PFSK-1 (cell line): ENCODE results near the gene USH2A.

Experiments used
- FOXP2 ChIP-seq: optimal IDR thresholded peaks from 2 replicates; pipeline ENCODE3; 2011; ENCODE audit warnings: borderline replicate concordance, control low read depth, inconsistent platforms; ENCODE audit not compliant: insufficient read depth; ENCODE audit errors: extremely low read length, extremely low read depth
- POLR2AphosphoS5 ChIP-seq: IDR thresholded peaks from 2 replicates; pipeline ENCODE4 v1.6.1; 2012; ENCODE audit warnings: low read depth, mild to moderate bottlenecking, control low read depth, low read length, moderate library complexity
- SIN3A ChIP-seq: IDR thresholded peaks from 2 replicates; pipeline ENCODE4 v1.6.1; 2012; ENCODE audit warnings: mild to moderate bottlenecking, low read length, moderate library complexity, borderline replicate concordance; ENCODE audit not compliant: insufficient read depth
- TAF1 ChIP-seq: IDR thresholded peaks from 2 replicates; pipeline ENCODE4 v1.6.1; 2012; ENCODE audit warnings: low read length, control low read depth, borderline replicate concordance; ENCODE audit not compliant: insufficient read depth
- TF ChIP-seq, protein P1 (sequence below), 2 experiments: IDR thresholded peaks; 2 replicates each; pipeline versions ENCODE4 v1.6.1 to v1.8.0; 2011 to 2012; ENCODE audit warnings: low read depth in 2 of 2, low read length in 2 of 2, control low read depth in 1 of 2, inconsistent platforms in 1 of 2, mild to moderate bottlenecking in 1 of 2, moderate library complexity in 1 of 2; ENCODE audit not compliant: insufficient read depth in 1 of 2

Gene USH2A

DNA sequence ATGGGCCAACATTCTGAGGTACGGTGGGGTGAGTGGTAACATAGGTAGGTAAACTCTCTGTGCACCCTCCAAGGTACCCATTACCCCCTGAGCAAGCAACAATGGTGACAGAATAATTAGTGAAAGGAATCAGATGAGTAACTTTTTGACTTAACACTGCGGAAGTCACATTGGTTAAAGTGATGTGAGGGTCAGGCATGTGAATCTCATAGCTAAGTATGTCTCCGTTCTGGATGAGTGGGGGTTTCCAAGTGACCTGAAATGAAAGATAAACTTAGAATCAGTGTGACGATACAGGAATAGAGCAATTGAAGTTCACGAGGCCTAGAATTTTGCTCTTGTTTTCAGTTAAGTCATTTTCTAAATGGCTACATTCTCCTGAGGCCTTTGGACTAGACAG, 544.4 kb downstream of the USH2A start:
- no peak for TF ChIP-seq POLR2AphosphoS5
- no peak for TF ChIP-seq FOXP2
- no peak for TF ChIP-seq SIN3A
- TF ChIP-seq TAF1: no peak
- TF ChIP-seq, protein P1, sequence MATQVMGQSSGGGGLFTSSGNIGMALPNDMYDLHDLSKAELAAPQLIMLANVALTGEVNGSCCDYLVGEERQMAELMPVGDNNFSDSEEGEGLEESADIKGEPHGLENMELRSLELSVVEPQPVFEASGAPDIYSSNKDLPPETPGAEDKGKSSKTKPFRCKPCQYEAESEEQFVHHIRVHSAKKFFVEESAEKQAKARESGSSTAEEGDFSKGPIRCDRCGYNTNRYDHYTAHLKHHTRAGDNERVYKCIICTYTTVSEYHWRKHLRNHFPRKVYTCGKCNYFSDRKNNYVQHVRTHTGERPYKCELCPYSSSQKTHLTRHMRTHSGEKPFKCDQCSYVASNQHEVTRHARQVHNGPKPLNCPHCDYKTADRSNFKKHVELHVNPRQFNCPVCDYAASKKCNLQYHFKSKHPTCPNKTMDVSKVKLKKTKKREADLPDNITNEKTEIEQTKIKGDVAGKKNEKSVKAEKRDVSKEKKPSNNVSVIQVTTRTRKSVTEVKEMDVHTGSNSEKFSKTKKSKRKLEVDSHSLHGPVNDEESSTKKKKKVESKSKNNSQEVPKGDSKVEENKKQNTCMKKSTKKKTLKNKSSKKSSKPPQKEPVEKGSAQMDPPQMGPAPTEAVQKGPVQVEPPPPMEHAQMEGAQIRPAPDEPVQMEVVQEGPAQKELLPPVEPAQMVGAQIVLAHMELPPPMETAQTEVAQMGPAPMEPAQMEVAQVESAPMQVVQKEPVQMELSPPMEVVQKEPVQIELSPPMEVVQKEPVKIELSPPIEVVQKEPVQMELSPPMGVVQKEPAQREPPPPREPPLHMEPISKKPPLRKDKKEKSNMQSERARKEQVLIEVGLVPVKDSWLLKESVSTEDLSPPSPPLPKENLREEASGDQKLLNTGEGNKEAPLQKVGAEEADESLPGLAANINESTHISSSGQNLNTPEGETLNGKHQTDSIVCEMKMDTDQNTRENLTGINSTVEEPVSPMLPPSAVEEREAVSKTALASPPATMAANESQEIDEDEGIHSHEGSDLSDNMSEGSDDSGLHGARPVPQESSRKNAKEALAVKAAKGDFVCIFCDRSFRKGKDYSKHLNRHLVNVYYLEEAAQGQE (IDR thresholded peaks at IDR 0.05; ENCODE audit: insufficient read depth in 1 of 2, low read depth in 2 of 2, low read length in 2 of 2): no peak

DNA sequence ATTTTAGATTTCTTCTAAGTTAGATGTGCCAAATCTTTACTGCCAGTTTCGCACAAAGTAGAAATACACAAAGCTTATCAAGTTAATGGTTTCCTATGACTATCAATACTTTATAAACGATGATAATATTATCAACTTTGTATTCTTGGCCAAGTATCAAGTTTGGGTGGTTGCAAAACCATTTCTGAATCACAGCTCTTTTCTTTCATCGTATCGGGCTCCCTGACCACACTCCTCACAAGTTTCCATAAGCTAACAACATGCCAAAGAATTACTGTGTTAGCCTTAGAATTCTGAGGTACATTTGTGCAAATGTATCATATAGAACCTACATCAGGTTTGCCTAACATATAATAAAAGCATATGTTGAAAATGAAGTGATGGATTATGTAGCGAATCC, 545.1 kb downstream of the USH2A start:
- no peak for TF ChIP-seq SIN3A
- no peak for TF ChIP-seq FOXP2
- TF ChIP-seq POLR2AphosphoS5: no peak

DNA sequence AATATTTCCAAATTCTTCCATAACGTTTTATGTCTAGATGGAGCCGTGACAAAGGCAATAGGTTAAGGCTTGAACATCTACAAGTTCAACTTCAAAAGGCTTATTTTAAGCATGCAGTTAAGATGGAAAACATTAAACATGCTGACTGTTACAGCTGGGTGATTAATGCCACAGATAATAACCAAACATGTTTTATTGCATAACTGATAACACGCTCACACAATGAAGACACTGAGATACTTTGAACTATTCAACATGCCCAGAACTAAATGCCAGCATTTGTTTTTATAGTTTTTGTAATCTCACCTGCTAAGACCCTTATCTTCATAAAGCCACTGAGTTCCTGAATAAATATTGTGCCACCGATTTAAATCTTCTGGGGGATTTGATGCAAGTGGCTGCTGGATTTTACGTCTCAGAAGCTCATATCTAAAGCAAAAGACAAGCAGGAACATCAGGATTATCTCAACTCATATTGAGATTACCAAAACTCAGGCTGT, 545.7 kb downstream of the USH2A start:
- TF ChIP-seq, protein P1 (IDR thresholded peaks at IDR 0.05; ENCODE audit: insufficient read depth in 1 of 2, low read depth in 2 of 2, low read length in 2 of 2): no peak
- TF ChIP-seq SIN3A (no peak), POLR2AphosphoS5 (no peak), FOXP2 (no peak), TAF1 (no peak)

DNA sequence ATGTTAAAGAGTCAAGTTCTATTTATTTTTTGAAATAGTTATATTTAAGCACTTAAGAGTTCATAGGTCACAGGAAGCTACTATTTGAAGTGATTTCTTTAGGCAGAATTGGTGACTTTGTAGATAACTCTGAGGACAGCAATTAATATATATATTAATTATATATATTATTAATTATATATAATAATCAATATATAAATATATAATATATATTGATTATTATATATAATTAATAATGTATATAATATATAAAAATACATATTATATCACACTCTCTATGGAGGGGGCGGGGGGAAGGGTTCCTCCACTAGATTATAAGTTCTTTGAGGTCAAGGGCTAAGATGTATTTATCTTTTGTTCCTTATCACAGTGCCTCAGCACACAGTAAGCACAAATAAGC, 547.5 kb downstream of the USH2A start:
- no peak for TF ChIP-seq SIN3A
- TF ChIP-seq TAF1: no peak
- TF ChIP-seq, protein P1 (IDR thresholded peaks at IDR 0.05; ENCODE audit: insufficient read depth in 1 of 2, low read depth in 2 of 2, low read length in 2 of 2): no peak
- no peak for TF ChIP-seq POLR2AphosphoS5
- TF ChIP-seq FOXP2: no peak

DNA sequence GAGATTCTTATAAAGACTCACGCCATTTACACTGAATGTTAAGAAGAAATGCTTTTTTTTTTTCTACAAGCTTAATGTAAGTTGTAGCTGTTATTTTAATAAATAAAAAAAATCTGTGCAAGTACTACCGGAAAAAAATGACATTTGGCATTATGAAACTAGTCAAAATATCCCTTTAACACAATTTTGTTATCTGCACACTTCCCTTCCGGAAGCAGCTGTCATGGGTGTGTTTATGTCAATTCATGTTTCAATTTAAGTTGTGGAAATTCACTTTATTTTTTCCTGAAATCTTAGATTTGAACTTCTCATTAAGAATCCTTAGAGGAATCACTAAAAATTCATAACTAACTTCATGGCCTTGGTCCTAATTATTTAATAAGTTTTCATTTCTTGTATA, 548.0 kb downstream of the USH2A start:
- TF ChIP-seq POLR2AphosphoS5 (no peak), FOXP2 (no peak), SIN3A (no peak), TAF1 (no peak)
- TF ChIP-seq, protein P1 (IDR thresholded peaks at IDR 0.05; ENCODE audit: insufficient read depth in 1 of 2, low read depth in 2 of 2, low read length in 2 of 2): no peak
